K562 (cell line): ENCODE results near the gene WDR20. TPM values are rescaled to one million over a fixed set of nuclear protein-coding genes. Genes with fewer than 3 reads are reported as not detected.

Experiments
- ATAC-seq: fragments of 200-7000 bp; cut with Tn5 transposase; 3 replicates; pipeline ENCODE4 v1.9.1; 2020; ENCODE audit warnings: moderate library complexity
- BruUV-seq: library from RNA; stranded (reverse); fragments of 400-500 nt; replicated peaks from 2 replicates; lab custom pipeline; 2021; lab: Mats Ljungman, UMichigan
- CTCF ChIA-PET: fragments of 300-600 bp; formaldehyde crosslinking; extraction: SDS; loops from one replicate; lab custom pipeline; 2021; ENCODE audit warnings: low intra/inter-chr PET ratio; lab: Yijun Ruan, JAX
- POLR2A ChIA-PET: fragments of 300-600, 350-650 bp; sonication (Branson Sonifier 250); formaldehyde crosslinking; extraction: SDS; loops from one replicate; lab custom pipeline; 2021; ENCODE audit warnings: antibody characterized with exemption, inconsistent platforms; lab: Yijun Ruan, JAX
- DNase-seq, 4 experiments: peaks; one replicate each; pipeline versions ENCODE4 v3.0.0 to v3.0.0-alpha.2; 2011 to 2018; ENCODE audit warnings: low spot score in 3 of 4, mixed read lengths in 3 of 4; ENCODE audit errors: extremely low read depth in 1 of 4
- FAIRE-seq: peaks from 2 replicates; lab custom pipeline; 2011; peaks lifted over from hg19 to GRCh38; lab: Jason Lieb, UNC
- H2AFZ ChIP-seq: 2 replicates; pipeline ENCODE4 v1.6.0; 2011; ENCODE audit warnings: low read depth, low read length, control low read depth, inconsistent platforms
- H3K27ac ChIP-seq: fragments of 200-600 bp; 3 replicates; pipeline ENCODE4 v1.8.0; 2011; ENCODE audit warnings: low read depth, mild to moderate bottlenecking, control low read depth, inconsistent platforms, low read length, moderate library complexity, mixed read lengths; ENCODE audit errors: extremely low read depth
- H3K27me3 ChIP-seq, 2 experiments: fragments of 300-600 bp in 1 of 2; 2 replicates in 1 of 2; 3 replicates in 1 of 2; pipeline versions ENCODE4 v1.6.0 to v1.8.0; 2011; ENCODE audit warnings: inconsistent platforms in 2 of 2, low read length in 2 of 2, mild to moderate bottlenecking in 1 of 2, mixed read lengths in 1 of 2, moderate library complexity in 1 of 2; ENCODE audit not compliant: control insufficient read depth in 2 of 2, insufficient read depth in 2 of 2
- H3K36me3 ChIP-seq: fragments of 300-600 bp; 3 replicates; pipeline ENCODE4 v1.8.0; 2011; ENCODE audit warnings: mild to moderate bottlenecking, low read length, inconsistent platforms; ENCODE audit not compliant: control insufficient read depth, insufficient read depth
- H3K4me1 ChIP-seq, 2 experiments: fragments of 200-600 bp in 1 of 2; replicated peaks in 1 of 2; 2 replicates in 1 of 2; 3 replicates in 1 of 2; pipeline versions ENCODE4 v1.5.1 to v1.8.0; 2011; ENCODE audit warnings: inconsistent platforms in 2 of 2, low read length in 2 of 2, mild to moderate bottlenecking in 1 of 2, mixed read lengths in 1 of 2, moderate library complexity in 1 of 2; ENCODE audit not compliant: control insufficient read depth in 2 of 2, insufficient read depth in 2 of 2
- H3K4me2 ChIP-seq: 2 replicates; pipeline ENCODE4 v1.6.1; 2011; ENCODE audit warnings: low read length, control low read depth, inconsistent platforms, mixed read lengths; ENCODE audit not compliant: insufficient read depth
- H3K4me3 ChIP-seq: fragments of 200-600 bp; sonication (generic), shearing (Covaris generic); 2 replicates; pipeline ENCODE4 v1.5.1; 2016; ENCODE audit warnings: control low read depth, inconsistent platforms
- H3K79me2 ChIP-seq: fragments of 200-600 bp; 3 replicates; pipeline ENCODE4 v1.8.0; 2011; ENCODE audit warnings: low read length, inconsistent platforms; ENCODE audit not compliant: control insufficient read depth, insufficient read depth
- H3K9ac ChIP-seq, 2 experiments: 2 replicates each; pipeline versions ENCODE4 v1.6.0 to v1.6.1; 2011; ENCODE audit warnings: low read depth in 2 of 2, low read length in 2 of 2, control low read depth in 1 of 2, inconsistent platforms in 1 of 2, mild to moderate bottlenecking in 1 of 2, mixed read lengths in 1 of 2; ENCODE audit not compliant: insufficient read depth in 1 of 2
- H3K9me1 ChIP-seq: one replicate; pipeline ENCODE4 v1.6.0; 2011; ENCODE audit warnings: inconsistent platforms, mild to moderate bottlenecking, low read length, moderate library complexity; ENCODE audit not compliant: control insufficient read depth, insufficient read depth
- H3K9me3 ChIP-seq: replicated peaks from 2 replicates; pipeline ENCODE4 v1.5.1; 2011; ENCODE audit warnings: low read depth, low read length, inconsistent platforms; ENCODE audit not compliant: control insufficient read depth, insufficient read depth
- H4K20me1 ChIP-seq: replicated peaks from 2 replicates; pipeline ENCODE4 v1.6.1; 2011; ENCODE audit warnings: low read length, inconsistent platforms, mixed read lengths; ENCODE audit not compliant: control insufficient read depth, insufficient read depth
- CTBP1 ChIP-seq: fragments of 450-650 bp; IDR thresholded peaks from 2 replicates; pipeline ENCODE4 v1.6.1; 2016; ENCODE audit warnings: borderline replicate concordance
- FOSL1 ChIP-seq: fragments of 200-800 bp; sonication (Bioruptor generic); conservative IDR thresholded peaks from 2 replicates; pipeline ENCODE4 v1.6.1; 2016; ENCODE audit warnings: missing genetic modification characterization, missing compliant biosample characterization
- FOXJ2 ChIP-seq: fragments of 200-800 bp; sonication (Bioruptor generic); IDR thresholded peaks from 2 replicates; pipeline ENCODE4 v1.6.1; 2016; ENCODE audit warnings: missing genetic modification characterization, missing compliant biosample characterization
- GATAD2A ChIP-seq: fragments of 450-650 bp; IDR thresholded peaks from 2 replicates; pipeline ENCODE4 v1.6.1; 2017
- HDAC3 ChIP-seq: fragments of 450-650 bp; IDR thresholded peaks from 2 replicates; pipeline ENCODE4 v1.6.1; 2018; ENCODE audit warnings: borderline replicate concordance, mild to moderate bottlenecking, moderate library complexity; ENCODE audit not compliant: partially characterized antibody
- NFIC ChIP-seq: fragments of 450-650 bp; IDR thresholded peaks from 2 replicates; pipeline ENCODE4 v1.6.1; 2017; ENCODE audit warnings: mild to moderate bottlenecking, inconsistent platforms
- NFXL1 ChIP-seq: fragments of 450-650 bp; formaldehyde crosslinking; IDR thresholded peaks from 2 replicates; pipeline ENCODE4 v1.4.0; 2021; ENCODE audit warnings: mild to moderate bottlenecking
- ZNF316 ChIP-seq: fragments of 450-650 bp; IDR thresholded peaks from 2 replicates; pipeline ENCODE4 v1.6.1; 2016
- WGBS: fragments of 100-300 bp; shearing (Covaris generic); methylation state at CpG from one replicate; pipeline ENCODE4 v1.1.6; 2016; ENCODE audit warnings: low coverage, mixed read lengths; ENCODE audit not compliant: insufficient coverage; ENCODE audit errors: missing lambda C conversion rate; 5-methylcytosine and 5-hydroxymethylcytosine counted together
- in situ Hi-C: fragments of 300-500 bp; cut with MboI; formaldehyde crosslinking; loops from 4 replicates; pipeline ENCODE4 v1.15.0; 2018; ENCODE audit warnings: inconsistent platforms, mixed read lengths
- intact Hi-C: fragments of 100-400 bp; cut with micrococcal nuclease; formaldehyde crosslinking; loops from 2 replicates; pipeline ENCODE4 v1.14.2; 2022
- polyA plus RNA-seq, 8 experiments: library from polyadenylated mRNA; depleted of rRNA in 4 of 8; stranded (reverse) in 5 of 8; unstranded in 3 of 8; fragments of >200 nt; fragmentation: Nextera tagmentation in 2 of 8; fragmentation: Illumina TruSeq in 1 of 8; extraction: Ambion mirVana in 2 of 8; extraction: Trizol in 1 of 8; gene quantifications; 2 replicates each; pipeline versions ENCODE4 v1.2.1 to v1.2.3, GENCODE V29; 2011 to 2014; ENCODE audit warnings: inconsistent platforms in 1 of 8, missing spikeins in 1 of 8
- total RNA-seq, 7 experiments: library from RNA; depleted of rRNA in 6 of 7; stranded (reverse); fragments of >200 nt in 6 of 7; fragmentation: Illumina TruSeq in 2 of 7; extraction: Trizol in 2 of 7; gene quantifications; 2 replicates each; pipeline versions ENCODE4 v1.2.1 to v1.2.3, GENCODE V29; 2011 to 2021; ENCODE audit warnings: low replicate concordance in 1 of 7

Gene WDR20
- total and polyA plus RNA-seq, 9 of the 15 experiments (the other 6 are each of a cell fraction or from before 2014, with no cell fraction given): 7.0 to 15.3 (median 11.8) TPM

- H3K9me3 ChIP-seq: no peaks in the 10 kb centered on the region
- no peaks in the 10 kb centered on the region for H3K9me1 ChIP-seq
- H3K79me2 ChIP-seq: no peaks in the 10 kb centered on the region; the same call in none of the 3 replicates
- H3K27me3 ChIP-seq: no peaks in the 10 kb centered on the region
- H3K9ac ChIP-seq: no peak overlapping the region
- peaks cover 27% of the 10 kb centered on the region; the same call in 2 of the 3 replicates for H3K36me3 ChIP-seq
- no peak for TF ChIP-seq ZNF316
- no peak for TF ChIP-seq FOSL1 (tag)
- no peak for TF ChIP-seq HDAC3
- no peak for TF ChIP-seq CTBP1
- TF ChIP-seq NFXL1 (CRISPR knock-in tag): no peak
- no peak for TF ChIP-seq FOXJ2
- ATAC-seq: no peak
- intact Hi-C loops (no loop called here), in situ Hi-C loops (no loop called here)
- 93% methylated on average over 9 of the region's 10 CpGs for WGBS
- H3K4me1 ChIP-seq: peaks cover 0 to 13% of the 10 kb centered on the region in 2 experiments; a peak in 2 of 5 replicates
- no TSS peak for BruUV-seq
- 0 out of 2 replicates have a peak, but pooled peaks cover 6% of the 10 kb centered on the region for H4K20me1 ChIP-seq
- H3K4me2 ChIP-seq: no peak overlapping the region
- DNase-seq: no peak
- H2AFZ ChIP-seq: no peak overlapping the region
- CTCF ChIA-PET: no interaction called here
- no peak for FAIRE-seq
- no peak overlapping the region for H3K4me3 ChIP-seq
- H3K27ac ChIP-seq: no peak overlapping the region
- POLR2A ChIA-PET: interaction anchor here (1.2 kb wide), 1 partner anchor 12 kb away, joined by 6 read pairs; no protein-coding TSS in a partner anchor
These were observed 73.1 kb downstream of the WDR20 start for GRCh38 chr14:102212845-102213244.

DNA sequence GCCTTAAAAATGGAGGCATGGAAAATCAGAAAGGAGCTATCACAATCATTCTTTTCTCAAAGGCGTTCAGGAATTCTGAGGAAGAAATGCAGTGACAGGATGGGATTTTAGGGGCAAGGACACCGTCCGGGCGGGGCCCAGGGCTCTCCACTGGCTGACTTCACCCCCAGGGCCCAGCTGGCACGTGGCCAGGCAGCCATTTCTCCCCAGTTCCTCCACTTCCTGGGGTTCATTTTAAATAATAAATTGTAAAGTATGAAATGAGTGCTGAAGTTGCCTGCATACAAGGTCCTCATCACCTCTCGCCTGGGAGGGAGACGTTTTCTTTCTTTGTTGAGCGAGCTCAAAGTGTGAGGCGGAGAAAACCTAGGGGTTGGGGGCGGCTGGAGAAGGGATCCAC lies 73.8 kb downstream of the WDR20 start:
- in situ Hi-C loops: no loop called here
- DNase-seq (no peak), ATAC-seq (no peak), FAIRE-seq (no peak)
- POLR2A ChIA-PET: interaction anchor here (1.2 kb wide), 1 partner anchor 13 kb away, joined by 6 read pairs; no protein-coding TSS in a partner anchor
- H3K27me3 ChIP-seq: no peaks in the 10 kb centered on the region
- no peaks in the 10 kb centered on the region for H3K9me3 ChIP-seq
- peaks cover 0 to 15% of the 10 kb centered on the region in 2 experiments; a peak in 2 of 5 replicates for H3K4me1 ChIP-seq
- no peak overlapping the region for H3K4me3 ChIP-seq
- no TSS peak for BruUV-seq
- H3K9me1 ChIP-seq: no peaks in the 10 kb centered on the region
- no peaks in the 10 kb centered on the region; the same call in none of the 3 replicates for H3K79me2 ChIP-seq
- peaks cover 27% of the 10 kb centered on the region; the same call in 2 of the 3 replicates for H3K36me3 ChIP-seq
- TF ChIP-seq NFIC (peak; percentile 82), GATAD2A (no peak)
- TF ChIP-seq, all 486 proteins: peak for 1
- no peak overlapping the region for H3K4me2 ChIP-seq
- CTCF ChIA-PET: no interaction called here
- WGBS: 56% methylated on average over 9 of the region's 10 CpGs
- 0 out of 2 replicates have a peak, but pooled peaks cover 6% of the 10 kb centered on the region for H4K20me1 ChIP-seq
- intact Hi-C loops: no loop called here
- H2AFZ ChIP-seq: no peak overlapping the region
- H3K9ac ChIP-seq: no peak overlapping the region
- no peak overlapping the region for H3K27ac ChIP-seq
